Right lobe of liver (tissue), 6 donors: ENCODE measurements around the gene FAM9A. TPM values are rescaled to one million over a fixed set of nuclear protein-coding genes. Genes with fewer than 3 reads are reported as not detected.

ENCODE experiments used
- ATAC-seq, 4 donors: fragments of 200-7000 bp; cut with Tn5 transposase; one replicate each; pipeline ENCODE4 v1.9.1; 2020; ENCODE audit warnings: mild to moderate bottlenecking in 4 of 4, moderate library complexity in 4 of 4
- DNase-seq, 3 donors: peaks; one replicate each; pipeline ENCODE4 v3.0.0-alpha.2; 2020
- H3K27ac ChIP-seq, 3 donors: fragments of 200-600 bp; one replicate each; pipeline ENCODE4 v1.8.0; 2022
- H3K27me3 ChIP-seq, 2 donors: fragments of 200-600 bp; one replicate each; pipeline ENCODE4 v1.8.0; 2022
- H3K36me3 ChIP-seq, 4 donors: fragments of 200-600 bp; sonication (generic) in 1 of 4; one replicate each; pipeline versions ENCODE4 v1.5.1 to v1.8.0; 2017 to 2022; ENCODE audit warnings: control low read depth in 1 of 4
- H3K4me1 ChIP-seq, 4 donors: fragments of 200-600 bp; sonication (generic) in 1 of 4; one replicate each; pipeline versions ENCODE4 v1.5.1 to v1.8.0; 2017 to 2022; ENCODE audit warnings: control low read depth in 1 of 4
- H3K4me3 ChIP-seq, 3 donors: fragments of 200-600 bp; one replicate each; pipeline ENCODE4 v1.8.0; 2022
- H3K9me3 ChIP-seq, 4 donors: fragments of 200-600 bp; sonication (generic) in 1 of 4; one replicate each; pipeline versions ENCODE4 v1.5.1 to v1.8.0; 2017 to 2022; ENCODE audit warnings: control low read depth in 1 of 4
- CTCF ChIP-seq, 4 donors: fragments of 200-600 bp in 3 of 4; fragments of 450-650 bp in 1 of 4; IDR thresholded peaks; one replicate each; pipeline versions ENCODE4 v1.5.1 to v1.8.0; 2016 to 2022; ENCODE audit warnings: antibody characterized with exemption in 4 of 4, mild to moderate bottlenecking in 2 of 4
- POLR2A ChIP-seq: fragments of 450-650 bp; IDR thresholded peaks from one replicate; pipeline ENCODE4 v1.6.1; 2017; ENCODE audit warnings: antibody characterized with exemption, mild to moderate bottlenecking
- WGBS: methylation state at CpG from one replicate; pipeline ENCODE4 v1.1.6; 2018; ENCODE audit warnings: low coverage, low lambda C conversion rate; ENCODE audit not compliant: insufficient coverage; ENCODE audit errors: missing lambda C conversion rate; 5-methylcytosine and 5-hydroxymethylcytosine counted together
- intact Hi-C, 2 donors: fragments of 100-400 bp; cut with DNase I; formaldehyde crosslinking; loops; one replicate each; pipeline versions ENCODE4 v1.11.2 to v1.14.1; 2022
- total RNA-seq, 6 experiments: library from RNA; depleted of rRNA in 2 of 6; stranded (reverse); fragments of >200 nt in 2 of 6; fragmentation: NEBNext Ultra II Directional in 3 of 6; extraction: Animal tissue kit (Norgen Biotek cat#: 25700) in 3 of 6; gene quantifications; one replicate each; pipeline versions ENCODE4 v1.1.0 to v1.2.4, GENCODE V29; 2016 to 2023
- donor health status: DM: no; HTN: yes; CAD: no.
- donor health status: DM: no; HTN: no; CAD: no.
- donor health status: DM: no; HTN: no; CAD: no.
- donor health status: DM: no; HTN: yes; CAD: no.
- donor health status: DM: no; HTN: yes; CAD: no.

Gene FAM9A
- total RNA-seq, 6 experiments from 2014 or later, result 0.33 TPM; not detected in 5

GRCh38 chrX:8748855-8749254 lies 52.3 kb downstream of the FAM9A start:
- H3K27me3 ChIP-seq, result no peaks in the 10 kb centered on the region
- 7% methylated on average over 6 of the region's 6 CpGs for WGBS
- no peaks in the 10 kb centered on the region for H3K4me1 ChIP-seq
- no peak overlapping the region for H3K27ac ChIP-seq
- no peak overlapping the region for H3K4me3 ChIP-seq
- H3K9me3 ChIP-seq, result no peaks in the 10 kb centered on the region
- intact Hi-C loops, result no loop called here
- no peak for DNase-seq
- ATAC-seq, result peak; percentile 57 to 74 (median 72)
- no peaks in the 10 kb centered on the region for H3K36me3 ChIP-seq
- TF ChIP-seq POLR2A (no peak), CTCF (IDR thresholded peaks at IDR 0.05) (peak; percentile 40 to 72 (median 68))

- 51% methylated on average over 11 of the region's 11 CpGs for WGBS
- peak; percentile 66 to 91 (median 86) for ATAC-seq
Measured at GRCh38 chrX:8743126-8743732, 58.0 kb downstream of the FAM9A start.

GRCh38 chrX:8741981-8742380 lies 59.2 kb downstream of the FAM9A start:
- intact Hi-C loops, result no loop called here
- no peaks in the 10 kb centered on the region for H3K4me1 ChIP-seq
- ATAC-seq, result no peak
- no peaks in the 10 kb centered on the region for H3K27me3 ChIP-seq
- no peaks in the 10 kb centered on the region for H3K9me3 ChIP-seq
- H3K4me3 ChIP-seq, result no peak overlapping the region
- no peaks in the 10 kb centered on the region for H3K36me3 ChIP-seq
- DNase-seq, result no peak
- WGBS, result 69% methylated on average over 5 of the region's 10 CpGs
- H3K27ac ChIP-seq, result no peak overlapping the region
- no peak for TF ChIP-seq POLR2A
- no peak for TF ChIP-seq CTCF (IDR thresholded peaks at IDR 0.05)

More at GRCh38 chrX:8743126-8743732, 58.0 kb downstream of the FAM9A start:
- Histone ChIP-seq H3K27me3 (no peaks in the 10 kb centered on the region), H3K27ac (no peak overlapping the region), H3K36me3 (no peaks in the 10 kb centered on the region), H3K4me1 (no peaks in the 10 kb centered on the region), H3K9me3 (no peaks in the 10 kb centered on the region), H3K4me3 (no peak overlapping the region)
- intact Hi-C loops, result no loop called here
- TF ChIP-seq CTCF (IDR thresholded peaks at IDR 0.05) (peak; percentile 65 to 84 (median 83)), POLR2A (no peak)
- DNase-seq, result peak; percentile 61 to 73 (median 63)

Other genes starting within 250 kb of the FAM9A start
- under 1 TPM; 0.22 to 0.81 (median 0.55) TPM for gene ANOS1, start 69.2 kb downstream of the FAM9A start, total RNA-seq
- 1 to 10 TPM in 3 of 6 experiments, under 1 TPM in 3; 0.34 to 2.3 (median 1.3) TPM for gene FAM9B, start 232.7 kb upstream of the FAM9A start, total RNA-seq